Caco-2 (cell line): ENCODE data around the gene ZDHHC11B. TPM values are rescaled to one million over a fixed set of nuclear protein-coding genes. Genes with fewer than 3 reads are reported as not detected.

Experiments
- BruUV-seq: library from RNA; stranded (reverse); fragments of 400-500 nt; replicated peaks from 2 replicates; lab custom pipeline; 2021; lab: Mats Ljungman, UMichigan
- CTCF ChIA-PET: fragments of 300-600 bp; sonication (Branson Sonifier 250); formaldehyde crosslinking; loops from one replicate; lab custom pipeline; 2022; ENCODE audit warnings: antibody characterized with exemption; lab: Charles Lee
- POLR2A ChIA-PET: fragments of 300-600 bp; sonication (Branson Sonifier 250); formaldehyde crosslinking; loops from one replicate; lab custom pipeline; 2022; ENCODE audit warnings: antibody characterized with exemption; lab: Charles Lee
- DNase-seq, 2 experiments: peaks; one replicate each; pipeline versions ENCODE4 v3.0.0 to v3.0.0-alpha.2; 2020 to 2022
- H3K27me3 ChIP-seq: replicated peaks from 2 replicates; pipeline ENCODE4 v1.6.0; 2011; ENCODE audit warnings: low read length; ENCODE audit not compliant: control insufficient read depth, insufficient read depth
- H3K36me3 ChIP-seq: 2 replicates; pipeline ENCODE4 v1.5.1; 2011; ENCODE audit warnings: low read length; ENCODE audit not compliant: control insufficient read depth, insufficient read depth
- H3K4me1 ChIP-seq: fragments of 250-450 bp; sonication (Bioruptor Pico); 2 replicates; pipeline ENCODE4 v1.5.1; 2020; ENCODE audit warnings: mild to moderate bottlenecking
- H3K4me3 ChIP-seq: 2 replicates; pipeline ENCODE4 v1.5.1; 2011; ENCODE audit warnings: low read depth, mild to moderate bottlenecking, control low read depth, low read length
- H3K9me3 ChIP-seq: fragments of 250-450 bp; sonication (Bioruptor Pico); 2 replicates; pipeline ENCODE4 v1.5.1; 2020; ENCODE audit warnings: mild to moderate bottlenecking, moderate library complexity
- H3K27ac Mint-ChIP-seq: one replicate; pipeline ENCODE4 v1.8.0; 2022; ENCODE audit warnings: mixed read lengths; ENCODE audit not compliant: unreplicated experiment
- H3K27me3 Mint-ChIP-seq: one replicate; pipeline ENCODE4 v1.8.0; 2022; ENCODE audit warnings: mixed read lengths; ENCODE audit not compliant: insufficient read depth, unreplicated experiment
- H3K36me3 Mint-ChIP-seq: one replicate; pipeline ENCODE4 v1.8.0; 2022; ENCODE audit warnings: mild to moderate bottlenecking, mixed read lengths; ENCODE audit not compliant: insufficient read depth, unreplicated experiment
- H3K4me1 Mint-ChIP-seq: one replicate; pipeline ENCODE4 v1.8.0; 2022; ENCODE audit warnings: low read depth, mixed read lengths; ENCODE audit not compliant: unreplicated experiment
- H3K4me3 Mint-ChIP-seq: one replicate; pipeline ENCODE4 v1.8.0; 2022; ENCODE audit warnings: mild to moderate bottlenecking, moderate library complexity, mixed read lengths; ENCODE audit not compliant: unreplicated experiment
- H3K9me3 Mint-ChIP-seq: one replicate; pipeline ENCODE4 v1.8.0; 2022; ENCODE audit warnings: mixed read lengths; ENCODE audit not compliant: unreplicated experiment
- intact Hi-C: fragments of 100-400 bp; cut with micrococcal nuclease; formaldehyde crosslinking; loops from one replicate; pipeline ENCODE4 v1.10.0; 2022; ENCODE audit not compliant: unreplicated experiment
- total RNA-seq: library from RNA; stranded (reverse); gene quantifications from 2 replicates; pipeline ENCODE4 v1.2.3, GENCODE V29; 2022
- TF ChIP-seq, protein P1 (sequence below), 2 experiments: fragments of 200-600 bp in 1 of 2; IDR thresholded peaks; 1 replicate in 1 of 2; 2 replicates in 1 of 2; pipeline versions ENCODE4 v1.5.1 to v1.8.0; 2011 to 2022; ENCODE audit warnings: antibody characterized with exemption in 1 of 2, control low read depth in 1 of 2, inconsistent platforms in 1 of 2, low read depth in 1 of 2, low read length in 1 of 2, mild to moderate bottlenecking in 1 of 2, moderate library complexity in 1 of 2; ENCODE audit not compliant: insufficient read depth in 1 of 2, severe bottlenecking in 1 of 2, unreplicated experiment in 1 of 2

The ZDHHC11B gene
- total RNA-seq, 1 experiment from 2014 or later, result 1.00 TPM

DNA sequence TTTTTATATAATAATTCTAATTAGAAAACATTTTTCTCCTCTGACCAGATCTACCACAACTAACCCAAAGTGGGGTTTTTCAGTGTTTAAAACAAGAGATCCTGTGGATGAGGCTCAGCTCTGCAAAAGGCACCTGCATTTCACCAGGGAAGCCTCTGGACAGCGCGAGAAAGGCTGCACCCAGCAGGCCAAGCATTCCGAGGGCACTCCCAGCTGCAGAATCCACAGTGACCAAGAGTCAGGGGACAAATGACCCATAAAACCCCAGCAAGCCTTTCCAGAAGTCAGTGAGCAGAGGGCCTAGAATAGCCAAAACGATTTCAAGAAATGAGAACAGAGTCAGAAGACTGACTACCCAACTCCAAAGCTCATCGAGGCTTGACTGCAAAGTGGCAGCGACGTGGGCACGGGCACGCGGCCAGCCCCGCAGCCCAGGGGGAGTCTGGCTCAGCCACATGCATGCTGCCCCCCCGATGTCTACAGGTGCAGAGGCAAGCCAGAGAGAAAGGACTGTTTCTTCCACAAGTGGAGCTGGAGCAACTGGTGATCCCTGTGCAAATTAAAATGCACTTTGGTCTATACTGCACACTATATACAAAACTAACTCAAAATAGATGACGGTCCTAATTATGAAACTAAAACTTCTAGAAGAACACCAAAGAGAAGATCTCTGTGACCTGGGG, 117.6 kb downstream of the ZDHHC11B start:
- no TSS peak for BruUV-seq
- ChIA-PET CTCF (no interaction called here), POLR2A (no interaction called here)
- Histone ChIP-seq H3K36me3 (peaks cover 1% of the 10 kb centered on the region), H3K4me3 (no peak overlapping the region), H3K9me3 (no peaks in the 10 kb centered on the region), H3K4me1 (peaks cover 8% of the 10 kb centered on the region), H3K27me3 (no peaks in the 10 kb centered on the region)
- Mint-ChIP-seq H3K27me3 (no peaks in the 10 kb centered on the region), H3K27ac (no peak overlapping the region), H3K36me3 (peaks cover 30% of the 10 kb centered on the region), H3K4me1 (no peaks in the 10 kb centered on the region), H3K9me3 (no peaks in the 10 kb centered on the region), H3K4me3 (no peak overlapping the region)
- DNase-seq, result no peak
- TF ChIP-seq, protein P1, sequence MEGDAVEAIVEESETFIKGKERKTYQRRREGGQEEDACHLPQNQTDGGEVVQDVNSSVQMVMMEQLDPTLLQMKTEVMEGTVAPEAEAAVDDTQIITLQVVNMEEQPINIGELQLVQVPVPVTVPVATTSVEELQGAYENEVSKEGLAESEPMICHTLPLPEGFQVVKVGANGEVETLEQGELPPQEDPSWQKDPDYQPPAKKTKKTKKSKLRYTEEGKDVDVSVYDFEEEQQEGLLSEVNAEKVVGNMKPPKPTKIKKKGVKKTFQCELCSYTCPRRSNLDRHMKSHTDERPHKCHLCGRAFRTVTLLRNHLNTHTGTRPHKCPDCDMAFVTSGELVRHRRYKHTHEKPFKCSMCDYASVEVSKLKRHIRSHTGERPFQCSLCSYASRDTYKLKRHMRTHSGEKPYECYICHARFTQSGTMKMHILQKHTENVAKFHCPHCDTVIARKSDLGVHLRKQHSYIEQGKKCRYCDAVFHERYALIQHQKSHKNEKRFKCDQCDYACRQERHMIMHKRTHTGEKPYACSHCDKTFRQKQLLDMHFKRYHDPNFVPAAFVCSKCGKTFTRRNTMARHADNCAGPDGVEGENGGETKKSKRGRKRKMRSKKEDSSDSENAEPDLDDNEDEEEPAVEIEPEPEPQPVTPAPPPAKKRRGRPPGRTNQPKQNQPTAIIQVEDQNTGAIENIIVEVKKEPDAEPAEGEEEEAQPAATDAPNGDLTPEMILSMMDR (IDR thresholded peaks at IDR 0.05; ENCODE audit: insufficient read depth in 1 of 2, low read depth in 1 of 2, low read length in 1 of 2, severe bottlenecking in 1 of 2, unreplicated experiment in 1 of 2), result no peak
- intact Hi-C loops, result no loop called here

DNA sequence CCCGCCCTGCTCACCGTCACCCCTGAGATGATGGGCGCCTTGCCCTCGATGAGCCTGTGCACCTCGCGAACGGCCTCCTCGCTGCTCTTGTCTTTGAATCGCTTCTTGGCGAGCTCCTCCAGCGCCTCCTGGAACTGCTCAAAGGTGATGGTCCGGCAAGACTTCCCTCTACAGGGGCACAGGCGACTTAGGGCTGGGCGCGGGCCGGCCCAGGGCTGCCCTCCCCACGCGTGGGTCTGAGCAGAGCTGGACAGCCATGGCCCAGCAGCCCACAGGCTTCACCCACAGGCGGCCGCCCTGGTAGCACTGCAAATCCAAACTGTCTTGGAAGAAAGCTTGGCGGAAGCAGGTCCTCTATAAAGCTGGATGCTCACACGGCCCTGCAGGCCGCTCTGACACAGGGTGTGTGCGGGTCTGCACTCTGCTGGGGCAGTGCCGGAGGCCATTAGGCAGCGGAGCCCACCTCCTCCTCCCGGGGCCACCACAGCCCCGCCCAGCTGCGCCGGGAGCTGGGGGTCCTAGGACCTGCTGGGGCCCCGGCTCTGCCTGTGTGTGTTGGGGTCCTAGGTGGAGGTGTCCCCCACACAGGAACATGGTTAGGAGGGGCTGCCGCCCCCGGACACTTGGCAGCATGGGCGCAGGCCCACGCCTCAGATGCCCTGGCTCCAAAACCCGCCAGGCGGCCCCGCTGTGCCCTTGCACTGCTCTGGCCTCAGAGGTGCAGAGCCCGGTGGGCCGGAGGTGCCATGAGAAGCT, 118.4 kb downstream of the ZDHHC11B start:
- H3K9me3 Mint-ChIP-seq, result peaks cover 3% of the 10 kb centered on the region
- no peaks in the 10 kb centered on the region for H3K4me1 Mint-ChIP-seq
- intact Hi-C loops, result no loop called here
- no peaks in the 10 kb centered on the region; the same call in 1 of the 2 replicates for H3K4me1 ChIP-seq
- H3K9me3 ChIP-seq, result no peaks in the 10 kb centered on the region
- CTCF ChIA-PET, result no interaction called here
- H3K36me3 ChIP-seq, result peaks cover 3% of the 10 kb centered on the region
- no peak overlapping the region for H3K4me3 Mint-ChIP-seq
- no peak for DNase-seq
- peaks cover 36% of the 10 kb centered on the region for H3K36me3 Mint-ChIP-seq
- no peaks in the 10 kb centered on the region for H3K27me3 Mint-ChIP-seq
- H3K4me3 ChIP-seq, result no peak overlapping the region
- TF ChIP-seq, protein P1 (IDR thresholded peaks at IDR 0.05; ENCODE audit: insufficient read depth in 1 of 2, low read depth in 1 of 2, low read length in 1 of 2, severe bottlenecking in 1 of 2, unreplicated experiment in 1 of 2), result no peak
- no TSS peak for BruUV-seq
- POLR2A ChIA-PET, result no interaction called here
- H3K27me3 ChIP-seq, result no peaks in the 10 kb centered on the region
- H3K27ac Mint-ChIP-seq, result no peak overlapping the region

DNA sequence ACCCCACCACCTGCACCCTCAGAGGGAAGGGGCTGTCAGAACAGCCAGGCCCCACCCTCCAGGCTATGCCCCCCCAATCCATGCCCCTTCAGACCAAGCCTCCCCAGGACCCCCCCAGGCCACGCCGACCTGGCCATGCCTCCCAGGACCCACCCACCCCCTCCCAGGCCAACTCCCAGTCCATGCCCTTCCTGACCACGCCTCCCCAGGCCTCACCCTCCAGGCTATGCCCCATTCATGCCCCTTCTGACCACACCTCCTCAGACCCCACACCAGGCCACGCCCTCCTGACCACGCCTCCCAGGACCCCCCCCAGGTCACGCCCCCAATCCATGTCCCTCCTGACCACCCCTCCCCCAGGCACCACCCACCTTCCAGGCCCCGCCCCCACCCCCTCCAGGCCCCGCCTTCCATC, 119.0 kb downstream of the ZDHHC11B start:
- no peak for DNase-seq
- Mint-ChIP-seq H3K4me1 (no peaks in the 10 kb centered on the region), H3K36me3 (peaks cover 42% of the 10 kb centered on the region), H3K9me3 (peaks cover 6% of the 10 kb centered on the region), H3K27me3 (no peaks in the 10 kb centered on the region), H3K27ac (no peak overlapping the region), H3K4me3 (no peak overlapping the region)
- Histone ChIP-seq H3K36me3 (peaks cover 3% of the 10 kb centered on the region), H3K4me3 (no peak overlapping the region), H3K27me3 (no peaks in the 10 kb centered on the region), H3K9me3 (no peaks in the 10 kb centered on the region), H3K4me1 (no peaks in the 10 kb centered on the region)
- intact Hi-C loops, result no loop called here
- BruUV-seq, result no TSS peak
- TF ChIP-seq, protein P1 (IDR thresholded peaks at IDR 0.05; ENCODE audit: insufficient read depth in 1 of 2, low read depth in 1 of 2, low read length in 1 of 2, severe bottlenecking in 1 of 2, unreplicated experiment in 1 of 2), result no peak
- POLR2A ChIA-PET, result no interaction called here
- CTCF ChIA-PET, result no interaction called here
